ENCODE data around the gene ADORA2B. TPM values are rescaled to one million over a fixed set of nuclear protein-coding genes. Genes with fewer than 3 reads are reported as not detected.

Gene ADORA2B
- total and polyA plus RNA-seq, 12 donors = 0.17 to 4.0 (median 2.0) TPM

- intact Hi-C loops (cut with DNase I) = no loop called here
- no peak overlapping the region for H3K4me3 ChIP-seq
- no peaks in the 10 kb centered on the region for H3K36me3 ChIP-seq (replicated peaks in 1 of 2)
- DNase-seq = no peak
- WGBS, 4 donors = 86 to 95% (median 94%) methylated on average over 2 of the region's 2 CpGs
- no peak for TF ChIP-seq POLR2A (IDR thresholded peaks at IDR 0.05)
- no peak for TF ChIP-seq CTCF (IDR thresholded peaks at IDR 0.05)
- H3K27ac ChIP-seq = no peak overlapping the region
- H3K4me1 ChIP-seq (replicated peaks in 1 of 2) = no peaks in the 10 kb centered on the region
- H3K27me3 ChIP-seq = no peaks in the 10 kb centered on the region
- H3K9me3 ChIP-seq (replicated peaks in 1 of 3) = no peaks in the 10 kb centered on the region
Measured at GRCh38 chr17:15970500-15970899, 25.6 kb downstream of the ADORA2B start.

DNA sequence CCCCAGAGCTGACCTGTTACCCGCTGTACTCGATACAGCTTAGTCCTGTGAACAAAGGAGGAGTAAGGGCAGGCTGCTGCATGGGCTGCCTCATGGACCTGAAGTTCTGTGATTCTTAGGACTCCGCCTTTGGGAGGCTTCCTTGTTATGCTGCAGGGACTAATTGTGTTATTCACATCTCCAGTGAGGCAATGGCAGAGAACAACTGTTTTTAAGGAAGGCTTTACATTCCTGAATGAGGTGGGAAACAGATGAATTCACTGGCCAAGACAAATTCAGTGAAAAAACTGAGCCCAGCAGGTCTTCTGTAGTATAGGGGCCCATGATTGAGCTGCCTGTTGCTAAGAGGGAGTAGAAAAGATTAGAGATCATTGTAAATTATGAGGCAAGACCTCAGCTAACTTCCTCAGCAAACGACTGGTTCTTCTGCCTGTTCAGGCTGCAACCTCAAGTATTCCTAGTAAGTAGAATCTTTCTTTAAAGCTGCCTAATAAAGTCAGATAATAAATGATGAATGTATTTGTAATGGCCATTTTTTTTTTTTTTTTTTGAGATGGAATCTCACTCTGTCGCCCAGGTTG lies 26.3 kb downstream of the ADORA2B start:
- TF ChIP-seq POLR2A (IDR thresholded peaks at IDR 0.05) (no peak), CTCF (IDR thresholded peaks at IDR 0.05) (no peak)
- 77 to 82% (median 80%) methylated on average over 5 of the region's 5 CpGs for WGBS, 4 donors

GRCh38 chr17:15971882-15972281 lies 27.0 kb downstream of the ADORA2B start:
- Histone ChIP-seq H3K27ac (no peak overlapping the region), H3K4me1 (replicated peaks in 1 of 2) (no peaks in the 10 kb centered on the region), H3K36me3 (replicated peaks in 1 of 2) (peaks cover 0 to 8% of the 10 kb centered on the region in 2 donors), H3K9me3 (replicated peaks in 1 of 3) (no peaks in the 10 kb centered on the region), H3K27me3 (no peaks in the 10 kb centered on the region), H3K4me3 (no peak overlapping the region)
- intact Hi-C loops (cut with DNase I) = no loop called here
- 91 to 96% (median 93%) methylated on average over 5 of the region's 5 CpGs for WGBS, 4 donors
- no peak for DNase-seq
- TF ChIP-seq POLR2A (IDR thresholded peaks at IDR 0.05) (no peak), CTCF (IDR thresholded peaks at IDR 0.05) (no peak)

More for the DNA sequence above, 26.3 kb downstream of the ADORA2B start:
- Histone ChIP-seq H3K4me1 (replicated peaks in 1 of 2) (no peaks in the 10 kb centered on the region), H3K27ac (no peak overlapping the region), H3K27me3 (no peaks in the 10 kb centered on the region), H3K9me3 (replicated peaks in 1 of 3) (no peaks in the 10 kb centered on the region), H3K4me3 (no peak overlapping the region), H3K36me3 (replicated peaks in 1 of 2) (peaks cover 0 to 1% of the 10 kb centered on the region in 2 donors)
- DNase-seq = no peak
- intact Hi-C loops (cut with DNase I) = no loop called here

DNA sequence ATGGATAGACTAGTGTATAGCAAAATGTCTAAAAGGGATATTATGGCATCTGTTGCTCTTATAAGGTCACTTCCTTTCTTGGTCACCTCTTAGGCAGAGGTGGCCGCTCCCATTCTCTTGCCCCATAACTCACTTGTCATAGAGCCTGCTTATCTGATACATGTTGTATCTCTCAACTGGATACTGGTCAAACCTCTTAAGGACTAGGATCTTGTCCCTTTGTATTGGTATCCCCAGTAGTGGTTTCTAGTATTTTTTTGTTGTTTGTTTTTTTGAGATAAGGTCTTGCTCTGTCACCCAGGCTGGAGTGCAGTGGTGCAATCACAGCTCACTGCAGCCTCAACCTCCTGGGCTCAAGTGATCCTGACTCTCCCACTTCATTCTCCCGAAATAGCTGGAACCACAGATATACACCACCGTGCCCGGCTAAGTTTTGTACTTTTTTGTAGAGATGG lies 27.6 kb downstream of the ADORA2B start:
- no peaks in the 10 kb centered on the region for H3K9me3 ChIP-seq (replicated peaks in 1 of 3)
- WGBS, 4 donors = 96 to 99% (median 97%) methylated on average over 4 of the region's 4 CpGs
- TF ChIP-seq CTCF (IDR thresholded peaks at IDR 0.05) = no peak
- TF ChIP-seq POLR2A (IDR thresholded peaks at IDR 0.05) = no peak
- no peaks in the 10 kb centered on the region for H3K27me3 ChIP-seq
- H3K36me3 ChIP-seq (replicated peaks in 1 of 2) = peaks cover 0 to 14% of the 10 kb centered on the region in 2 donors
- no peaks in the 10 kb centered on the region for H3K4me1 ChIP-seq (replicated peaks in 1 of 2)
- intact Hi-C loops (cut with DNase I) = no loop called here
- DNase-seq = no peak
- H3K4me3 ChIP-seq = no peak overlapping the region
- no peak overlapping the region for H3K27ac ChIP-seq

Data from adrenal gland (tissue), 12 donors.